Gastroesophageal sphincter (tissue), 3 donors: ENCODE results near the gene BMPR1A.

ENCODE experiments used
- CTCF ChIP-seq, 4 experiments: fragments of 200-600 bp in 2 of 4; fragments of 450-650 bp in 2 of 4; sonication (generic) in 1 of 4; IDR thresholded peaks; one replicate each; pipeline ENCODE4 v1.5.1; 2017 to 2019; ENCODE audit warnings: antibody characterized with exemption in 4 of 4, mild to moderate bottlenecking in 2 of 4, moderate library complexity in 2 of 4
- EP300 ChIP-seq: sonication (generic); formaldehyde crosslinking; IDR thresholded peaks from one replicate; pipeline ENCODE4 v1.6.1; 2017; ENCODE audit warnings: antibody characterized with exemption, mild to moderate bottlenecking
- POLR2A ChIP-seq, 2 donors: fragments of 450-650 bp; IDR thresholded peaks; one replicate each; pipeline ENCODE4 v1.6.1; 2017; ENCODE audit warnings: antibody characterized with exemption in 2 of 2, mild to moderate bottlenecking in 2 of 2, moderate library complexity in 1 of 2
- POLR2AphosphoS5 ChIP-seq: sonication (generic); formaldehyde crosslinking; IDR thresholded peaks from one replicate; pipeline ENCODE4 v1.6.1; 2017; ENCODE audit warnings: antibody characterized with exemption

GRCh38 chr10:86970982-86971231 lies 214.5 kb downstream of the BMPR1A start:
- TF ChIP-seq CTCF (IDR thresholded peaks at IDR 0.05) (no peak), POLR2AphosphoS5 (no peak), POLR2A (IDR thresholded peaks at IDR 0.05) (peak; percentile 98), EP300 (no peak)
